ENCODE data around the gene ZMYND12. TPM values are rescaled to one million over a fixed set of nuclear protein-coding genes. Genes with fewer than 3 reads are reported as not detected.

ZMYND12 gene, protein sequence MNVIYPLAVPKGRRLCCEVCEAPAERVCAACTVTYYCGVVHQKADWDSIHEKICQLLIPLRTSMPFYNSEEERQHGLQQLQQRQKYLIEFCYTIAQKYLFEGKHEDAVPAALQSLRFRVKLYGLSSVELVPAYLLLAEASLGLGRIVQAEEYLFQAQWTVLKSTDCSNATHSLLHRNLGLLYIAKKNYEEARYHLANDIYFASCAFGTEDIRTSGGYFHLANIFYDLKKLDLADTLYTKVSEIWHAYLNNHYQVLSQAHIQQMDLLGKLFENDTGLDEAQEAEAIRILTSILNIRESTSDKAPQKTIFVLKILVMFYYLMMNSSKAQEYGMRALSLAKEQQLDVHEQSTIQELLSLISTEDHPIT
- total RNA-seq = 0.14 and 0.66 TPM in 2 replicates

DNA sequence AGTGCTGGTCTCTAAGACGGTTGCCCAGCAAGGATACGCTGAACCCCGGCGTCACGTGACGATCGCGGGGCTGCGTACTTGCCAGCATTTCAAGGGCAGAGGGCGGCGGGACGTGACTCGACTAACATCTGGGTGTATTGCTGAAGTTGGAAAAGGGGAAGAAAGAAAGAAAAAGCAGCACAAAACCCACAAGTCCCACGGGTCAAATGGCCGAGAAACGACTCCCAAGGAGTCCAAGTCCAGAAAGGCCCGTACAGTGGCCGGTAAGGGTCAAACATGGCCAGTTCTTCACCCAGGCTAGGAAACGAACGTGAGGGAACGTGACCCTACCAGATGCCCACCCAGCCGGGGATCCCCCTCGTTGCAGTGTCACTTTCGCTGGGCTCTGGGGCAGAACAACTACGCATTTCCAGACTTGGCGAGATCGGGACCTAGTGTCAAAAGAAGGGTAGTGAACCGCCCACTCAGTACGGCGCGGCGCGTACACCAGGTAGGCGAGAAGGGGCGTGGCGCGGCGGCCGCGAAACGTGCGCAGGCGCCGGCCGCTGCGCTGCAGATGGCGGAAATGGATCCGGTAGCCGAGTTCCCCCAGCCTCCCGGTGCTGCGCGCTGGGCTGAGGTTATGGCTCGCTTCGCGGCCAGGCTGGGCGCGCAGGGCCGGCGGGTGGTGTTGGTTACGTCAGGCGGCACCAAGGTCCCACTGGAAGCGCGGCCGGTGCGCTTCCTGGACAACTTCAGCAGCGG, at the start of gene ZMYND12, which contains the start of gene PPCS:
ZMYND12 (minus strand) TSS at position 13 of the 744 bp plus-strand sequence. CDS start 25 bp downstream, outside the sequence.
PPCS (plus strand) TSS at position 534 of the 744 bp plus-strand sequence; CDS start at position 557, 23 bp downstream.

DNA sequence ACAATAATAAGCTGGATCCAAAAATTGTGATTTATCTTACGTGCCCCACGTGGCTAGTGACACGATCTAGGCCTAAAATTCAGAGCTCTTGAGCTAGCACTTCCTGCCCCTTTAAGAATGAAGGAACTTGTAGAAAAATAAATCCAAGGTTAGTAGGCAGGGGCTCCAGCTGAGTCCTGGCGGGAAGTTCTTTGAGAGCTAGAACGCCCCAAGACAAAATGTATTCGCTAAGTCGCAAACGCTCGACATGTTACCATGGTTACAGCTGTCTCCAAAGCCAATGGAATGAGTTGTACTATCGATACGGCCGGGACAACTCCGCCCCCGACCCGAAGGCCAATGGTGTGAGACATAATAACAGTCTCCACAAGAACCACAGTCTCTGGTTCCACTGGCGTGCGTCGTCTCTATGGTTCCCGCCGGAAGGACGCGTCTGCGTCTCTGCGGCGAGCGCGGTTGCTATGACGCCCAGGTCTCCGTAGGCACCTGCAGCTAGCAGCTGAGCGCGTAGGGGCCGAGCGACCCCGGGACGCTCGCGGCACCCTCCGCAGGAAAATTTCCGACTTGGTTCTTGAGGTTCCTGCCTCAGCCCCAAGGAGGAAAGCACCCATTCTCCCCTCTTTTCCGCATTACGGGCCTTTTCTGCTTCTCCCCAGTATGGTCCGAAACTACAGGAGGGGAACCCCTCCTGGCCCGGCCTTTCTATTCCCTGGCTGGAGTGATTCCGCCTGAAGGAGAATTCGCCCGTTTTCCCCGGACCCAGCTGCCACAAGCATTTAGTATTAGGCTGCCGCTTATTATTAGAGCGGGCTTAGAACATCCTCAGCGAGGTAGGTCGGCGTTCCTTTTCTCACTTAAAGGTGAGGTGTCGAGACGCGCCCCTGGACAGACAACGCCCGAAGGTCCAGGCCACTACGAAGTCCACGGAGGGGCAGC, 7.3 kb upstream of the ZMYND12 start, which contains the start of gene CCDC30:
CCDC30 (plus strand) TSS at position 459 of the 936 bp plus-strand sequence. CDS start 17,266 bp downstream, outside the sequence.

DNA sequence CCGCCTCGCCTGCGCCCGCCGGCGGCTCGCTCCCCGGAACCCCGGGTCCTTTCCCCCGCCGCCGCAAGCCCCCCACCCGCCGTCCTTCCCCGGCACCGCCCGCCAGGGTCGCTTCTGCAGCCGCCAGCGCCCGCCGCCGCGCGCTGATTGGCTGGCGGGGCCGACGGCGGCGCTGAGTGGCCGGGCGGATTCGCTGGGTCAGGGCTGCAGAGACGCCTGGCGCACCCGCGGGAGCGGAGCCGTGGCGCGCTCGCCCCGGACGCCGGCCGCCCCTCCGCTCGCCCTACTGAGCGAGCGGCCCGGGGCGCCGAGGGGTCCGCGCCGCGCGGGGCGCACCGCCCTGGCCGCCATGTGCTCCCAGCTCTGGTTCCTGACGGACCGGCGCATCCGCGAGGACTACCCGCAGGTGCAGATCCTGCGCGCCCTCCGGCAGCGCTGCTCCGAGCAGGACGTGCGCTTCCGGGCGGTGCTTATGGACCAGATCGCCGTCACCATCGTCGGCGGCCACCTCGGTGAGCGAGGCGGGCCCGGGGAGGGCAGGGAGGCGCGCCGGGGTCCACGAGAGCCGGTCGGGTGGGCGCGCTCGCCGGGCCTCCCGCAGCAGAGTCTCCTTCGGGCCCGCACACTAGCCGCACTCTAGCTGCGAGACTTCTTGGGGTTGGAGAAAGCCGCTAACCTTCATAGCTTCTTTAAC, 75.1 kb downstream of the ZMYND12 start, which contains the start of gene RIMKLA:
RIMKLA (plus strand) TSS at position 207 of the 694 bp plus-strand sequence; CDS start at position 350, 143 bp downstream.

Small RNA genes within 50 kb of the gene (small RNA-seq; reads per million reads assigned to genes)
- not detected for gene TMSB4XP1 (ENCODE audit: low replicate concordance)

Other genes with a start within 250 kb of the ZMYND12 start
- 24.5 and 38.4 TPM in 2 replicates for gene FOXJ3, start 120.8 kb downstream of the ZMYND12 start, total RNA-seq
- gene RIMKLA, start 75.2 kb downstream of the ZMYND12 start, total RNA-seq = under 0.01 TPM in 1 of 2 replicates, not detected in the other
- gene PPCS, start 521 bp upstream of the ZMYND12 start, total RNA-seq = 34.1 and 50.7 TPM in 2 replicates
- gene CCDC30, start 7.3 kb upstream of the ZMYND12 start, total RNA-seq = 0.43 and 0.66 TPM in 2 replicates
- 10.5 and 26.5 TPM in 2 replicates for gene PPIH, start 202.4 kb upstream of the ZMYND12 start, total RNA-seq
- gene YBX1, start 226.4 kb upstream of the ZMYND12 start, total RNA-seq = 547 and 612 TPM in 2 replicates

All from placental pericyte (primary cell).